GM06990 (cell line): ENCODE results near the gene ANKS1B.

ENCODE experiments used
- DNase-seq: peaks from one replicate; pipeline ENCODE4 v3.0.0-alpha.2; 2011; ENCODE audit not compliant: insufficient read length; ENCODE audit errors: extremely low read depth
- H3K27me3 ChIP-seq: replicated peaks from 2 replicates; pipeline ENCODE4 v1.6.0; 2011; ENCODE audit warnings: low read length; ENCODE audit not compliant: control insufficient read depth, insufficient read depth
- H3K36me3 ChIP-seq: 2 replicates; pipeline ENCODE4 v1.5.1; 2011; ENCODE audit warnings: low read length; ENCODE audit not compliant: control insufficient read depth, insufficient read depth
- H3K4me3 ChIP-seq: replicated peaks from 2 replicates; pipeline ENCODE4 v1.5.1; 2011; ENCODE audit warnings: low read depth, mild to moderate bottlenecking, control low read depth, low read length
- CTCF ChIP-seq: IDR thresholded peaks from 2 replicates; pipeline ENCODE4 v1.5.1; 2011; ENCODE audit warnings: low read length, control low read depth, mild to moderate bottlenecking, inconsistent platforms; ENCODE audit not compliant: insufficient read depth, poor library complexity, severe bottlenecking

Gene ANKS1B

DNA sequence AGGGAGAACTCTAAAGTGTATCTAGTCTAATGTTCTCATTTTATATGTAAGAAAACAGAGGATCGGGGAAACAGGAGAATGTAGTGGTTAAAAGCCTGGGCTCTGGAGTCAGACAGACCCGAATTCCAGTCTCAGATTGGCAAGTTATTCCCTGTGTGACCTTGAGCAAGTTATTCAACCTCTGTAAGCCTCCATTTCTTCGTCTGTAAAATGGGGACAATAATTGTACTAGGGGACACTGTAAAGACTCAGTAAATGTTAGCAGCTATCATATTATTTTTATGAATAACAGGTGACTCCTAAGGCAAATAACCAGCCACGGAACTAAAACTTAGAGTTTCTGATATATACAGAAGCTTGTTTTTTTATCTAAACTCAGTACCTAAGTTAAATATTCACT, 1187.5 kb downstream of the ANKS1B start:
- DNase-seq: no peak
- Histone ChIP-seq H3K27me3 (no peaks in the 10 kb centered on the region; the same call in 1 of the 2 replicates), H3K4me3 (no peak overlapping the region), H3K36me3 (no peaks in the 10 kb centered on the region)
- no peak for TF ChIP-seq CTCF

GRCh38 chr12:98796745-98797144, 1188.0 kb downstream of the ANKS1B start:
- DNase-seq: no peak
- Histone ChIP-seq H3K27me3 (no peaks in the 10 kb centered on the region; the same call in 1 of the 2 replicates), H3K4me3 (no peak overlapping the region), H3K36me3 (no peaks in the 10 kb centered on the region)
- TF ChIP-seq CTCF: no peak

GRCh38 chr12:98793121-98793520, 1191.6 kb downstream of the ANKS1B start:
- Histone ChIP-seq H3K27me3 (no peaks in the 10 kb centered on the region), H3K4me3 (no peak overlapping the region), H3K36me3 (no peaks in the 10 kb centered on the region)
- DNase-seq: no peak
- TF ChIP-seq CTCF: no peak

GRCh38 chr12:98791406-98791805, 1193.3 kb downstream of the ANKS1B start:
- Histone ChIP-seq H3K36me3 (no peaks in the 10 kb centered on the region), H3K4me3 (no peak overlapping the region), H3K27me3 (no peaks in the 10 kb centered on the region)
- DNase-seq: no peak
- TF ChIP-seq CTCF: no peak

DNA sequence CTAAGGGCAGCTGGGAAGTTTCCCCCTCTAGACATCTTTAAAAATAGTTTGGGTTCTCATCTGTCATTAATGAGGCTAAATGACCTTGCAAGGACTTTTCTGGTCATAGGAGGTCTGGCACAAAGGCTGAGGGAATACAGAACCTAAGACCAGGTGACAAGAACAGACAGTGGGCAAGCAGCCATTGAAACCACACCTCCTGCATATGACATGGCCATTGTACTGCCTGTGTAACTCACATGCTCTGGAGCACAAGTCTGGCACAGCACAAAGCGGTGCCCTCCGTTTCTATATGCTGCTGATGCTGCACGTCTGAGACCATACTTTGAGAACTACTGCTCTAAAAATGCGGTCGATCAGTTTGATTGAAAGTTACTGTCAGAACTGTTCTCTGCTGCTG, 1196.3 kb downstream of the ANKS1B start:
- no peak overlapping the region for H3K4me3 ChIP-seq
- H3K27me3 ChIP-seq: no peaks in the 10 kb centered on the region; the same call in 1 of the 2 replicates
- no peak for TF ChIP-seq CTCF
- H3K36me3 ChIP-seq: no peaks in the 10 kb centered on the region
- DNase-seq: no peak

DNA sequence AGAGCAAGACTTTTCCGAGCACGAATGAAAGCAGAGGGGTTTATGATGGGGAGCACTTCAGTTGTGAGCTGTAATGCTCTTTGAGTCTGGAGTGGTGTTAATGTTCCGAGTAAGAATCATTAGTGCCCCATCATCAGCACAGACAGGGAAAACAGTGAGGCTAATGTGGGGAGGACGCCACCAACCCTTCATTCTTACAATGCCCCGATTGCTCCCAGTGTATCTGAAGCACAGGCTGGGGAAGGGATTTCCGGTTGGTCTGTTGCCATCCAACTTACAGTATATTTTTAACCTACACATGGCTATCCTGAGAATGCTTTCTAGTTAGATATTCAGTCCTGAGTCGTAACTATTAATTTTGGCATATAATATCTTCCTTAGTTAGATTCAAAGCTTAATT, 1198.1 kb downstream of the ANKS1B start:
- Histone ChIP-seq H3K4me3 (no peak overlapping the region), H3K27me3 (no peaks in the 10 kb centered on the region; the same call in 1 of the 2 replicates), H3K36me3 (no peaks in the 10 kb centered on the region)
- no peak for DNase-seq
- no peak for TF ChIP-seq CTCF
